Measurements from ENCODE around the gene MACF1.

GRCh38 chr1:39195166-39196111 lies 9.1 kb upstream of the MACF1 start:
- TF ChIP-seq CTCF (IDR thresholded peaks at IDR 0.05; ENCODE audit: low read depth, low read length, missing input control) = no peak
- TF ChIP-seq JUND (IDR thresholded peaks at IDR 0.05) = no peak
- no peak for TF ChIP-seq TAF1 (conservative IDR thresholded peaks at IDR 0.05)
- TF ChIP-seq REST (IDR thresholded peaks at IDR 0.05) = no peak
- TF ChIP-seq FOXA1 (IDR thresholded peaks at IDR 0.05) = no peak
- TF ChIP-seq GABPA (IDR thresholded peaks at IDR 0.05 in 1 of 2, conservative IDR thresholded peaks at IDR 0.05 in 1 of 2) = no peak
- TF ChIP-seq SP1 (IDR thresholded peaks at IDR 0.05) = no peak
